AG04449 (cell line): ENCODE results near the gene IQSEC2.
A peak's percentile ranks its signal among the peaks of the same experiment; 100 is the strongest.

Experiments used
- CTCF ChIA-PET: fragments of 350-600 bp; formaldehyde crosslinking; extraction: SDS; loops from one replicate; lab custom pipeline; 2021; ENCODE audit warnings: antibody characterized with exemption; lab: Yijun Ruan, JAX
- POLR2A ChIA-PET: fragments of 400-600, 350-600 bp; formaldehyde crosslinking; extraction: SDS; loops from one replicate; lab custom pipeline; 2020; ENCODE audit warnings: antibody characterized with exemption, inconsistent platforms; lab: Yijun Ruan, JAX
- DNase-seq: peaks from one replicate; pipeline ENCODE4 v3.0.0-alpha.2; 2010; ENCODE audit warnings: low read depth, low spot score
- H3K4me3 ChIP-seq: 2 replicates; pipeline ENCODE4 v1.5.1; 2011; ENCODE audit warnings: low read depth, mild to moderate bottlenecking, control low read depth, low read length
- CTCF ChIP-seq: IDR thresholded peaks from one replicate; pipeline ENCODE4 v1.5.1; 2011; ENCODE audit warnings: mild to moderate bottlenecking, moderate library complexity, low read length, control low read depth, inconsistent platforms; ENCODE audit not compliant: insufficient read depth; ENCODE audit errors: missing control alignments

Gene IQSEC2

GRCh38 chrX:53280331-53281320 lies 758 bp downstream of the IQSEC2 start:
- ChIA-PET POLR2A (no interaction called here), CTCF (interaction anchor here (0.9 to 2.6 kb wide), 3 partner anchors 11 to 33 kb away, joined by 3 to 12 read pairs (median 3); no protein-coding TSS in a partner anchor)
- H3K4me3 ChIP-seq = peak overlapping the region; percentile 55
- no peak for DNase-seq
- no peak for TF ChIP-seq CTCF

GRCh38 chrX:53279296-53280237 lies 1.8 kb downstream of the IQSEC2 start:
- H3K4me3 ChIP-seq = peak overlapping the region; percentile 55
- no peak for DNase-seq
- ChIA-PET POLR2A (no interaction called here), CTCF (interaction anchor here (0.7 to 0.9 kb wide), 2 partner anchors 13 to 14 kb away, joined by 3 read pairs; no protein-coding TSS in a partner anchor)
- no peak for TF ChIP-seq CTCF

- CTCF ChIA-PET = interaction anchor here (0.7 to 6.6 kb wide), 5 partner anchors 11 to 44 kb away, joined by 3 to 46 read pairs (median 3); partner anchors contain the start of gene IQSEC2
- no peak overlapping the region for H3K4me3 ChIP-seq
- DNase-seq = no peak
- POLR2A ChIA-PET = no interaction called here
- no peak for TF ChIP-seq CTCF
Measured at GRCh38 chrX:53272808-53273337, 8.5 kb downstream of the IQSEC2 start.

GRCh38 chrX:53269536-53270107 lies 11.8 kb downstream of the IQSEC2 start:
- CTCF ChIA-PET = interaction anchor here (6.6 kb wide), 1 partner anchor 14 kb away, joined by 46 read pairs; the partner anchor contains the start of gene IQSEC2
- no peak for DNase-seq
- POLR2A ChIA-PET = no interaction called here
- TF ChIP-seq CTCF = no peak
- H3K4me3 ChIP-seq = no peak overlapping the region

GRCh38 chrX:53268173-53268572 lies 13.2 kb downstream of the IQSEC2 start:
- H3K4me3 ChIP-seq = no peak overlapping the region
- ChIA-PET POLR2A (no interaction called here), CTCF (interaction anchor here (0.8 kb wide), 1 partner anchor 16 kb away, joined by 3 read pairs; no protein-coding TSS in a partner anchor)
- no peak for TF ChIP-seq CTCF
- no peak for DNase-seq
